Fibroblast of peridontal ligament (primary cell): ENCODE measurements around the gene PLXNB2.

Experiments
- DNase-seq: peaks from one replicate; pipeline ENCODE4 v3.0.0-alpha.2; 2010; ENCODE audit errors: extremely low read depth

PLXNB2 gene

GRCh38 chr22:50312371-50312770, 4.9 kb upstream of the PLXNB2 start:
- no peak for DNase-seq

GRCh38 chr22:50311606-50312351, 4.3 kb upstream of the PLXNB2 start:
- no peak for DNase-seq

GRCh38 chr22:50310949-50311444, 3.6 kb upstream of the PLXNB2 start:
- no peak for DNase-seq

GRCh38 chr22:50310031-50310722, 2.7 kb upstream of the PLXNB2 start:
- DNase-seq, result no peak

GRCh38 chr22:50309601-50309991, 2.1 kb upstream of the PLXNB2 start:
- DNase-seq, result no peak

- DNase-seq, result no peak
Observed at GRCh38 chr22:50308986-50309600, 1.6 kb upstream of the PLXNB2 start.

- DNase-seq, result no peak
Observed at GRCh38 chr22:50308597-50308935, 1.1 kb upstream of the PLXNB2 start.

GRCh38 chr22:50307890-50308596, 597 bp upstream of the PLXNB2 start:
- DNase-seq, result no peak

GRCh38 chr22:50305923-50306566, 1.4 kb downstream of the PLXNB2 start:
- peak; percentile 93 for DNase-seq

GRCh38 chr22:50305393-50305922, 2.0 kb downstream of the PLXNB2 start:
- no peak for DNase-seq

- DNase-seq, result no peak
Observed at GRCh38 chr22:50304528-50305392, 2.7 kb downstream of the PLXNB2 start.

- DNase-seq, result no peak
Observed at GRCh38 chr22:50303848-50304527, 3.5 kb downstream of the PLXNB2 start.

GRCh38 chr22:50303515-50303847, 4.0 kb downstream of the PLXNB2 start:
- DNase-seq, result no peak

GRCh38 chr22:50302564-50302963, 4.9 kb downstream of the PLXNB2 start:
- no peak for DNase-seq

- DNase-seq, result no peak
Observed at GRCh38 chr22:50302041-50302541, 5.4 kb downstream of the PLXNB2 start.

GRCh38 chr22:50301581-50301991, 5.9 kb downstream of the PLXNB2 start:
- DNase-seq, result no peak

GRCh38 chr22:50300620-50301257, 6.7 kb downstream of the PLXNB2 start:
- DNase-seq, result no peak

GRCh38 chr22:50299785-50300619, 7.4 kb downstream of the PLXNB2 start:
- no peak for DNase-seq
